ENCODE results near the gene LRRC61. TPM values are rescaled to one million over a fixed set of nuclear protein-coding genes. Genes with fewer than 3 reads are reported as not detected.
"Not testable (repeated sequence)": the region's sequence is repeated elsewhere in the genome, so short reads cannot be mapped to it uniquely, and the experiment has no call there.

LRRC61 gene
- total RNA-seq, 2 donors from 2014 or later, result 32.7 to 61.6 TPM

DNA sequence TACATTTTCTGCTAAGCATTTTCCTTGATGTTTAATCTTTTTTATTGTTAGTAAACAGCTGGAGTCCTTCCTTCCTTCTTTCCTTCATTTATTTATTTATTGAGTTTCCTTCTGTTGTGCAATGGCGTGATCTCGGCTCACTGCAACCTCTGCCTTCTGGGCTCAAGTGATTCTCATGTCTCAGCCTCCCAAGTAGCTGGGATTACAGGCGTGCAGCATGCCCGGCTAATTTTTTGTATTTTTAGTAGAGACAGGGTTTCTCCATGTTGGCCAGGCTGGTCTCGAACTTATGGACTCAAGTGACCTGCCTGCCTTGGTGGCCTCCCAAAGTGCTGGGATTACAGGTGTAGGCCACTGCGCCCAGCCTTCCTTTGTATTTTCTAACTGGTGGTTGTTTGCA lies 6.2 kb upstream of the LRRC61 start:
- H3K36me3 Mint-ChIP-seq (ENCODE audit: low read depth), result peaks cover 10% of the 10 kb centered on the region
- ATAC-seq (replicated peaks); H3K27me3 Mint-ChIP-seq; H3K27ac Mint-ChIP-seq; H3K9me3 Mint-ChIP-seq; H3K4me3 Mint-ChIP-seq: not testable (repeated sequence)
- peaks cover 15% of the 10 kb centered on the region for H3K4me1 Mint-ChIP-seq

DNA sequence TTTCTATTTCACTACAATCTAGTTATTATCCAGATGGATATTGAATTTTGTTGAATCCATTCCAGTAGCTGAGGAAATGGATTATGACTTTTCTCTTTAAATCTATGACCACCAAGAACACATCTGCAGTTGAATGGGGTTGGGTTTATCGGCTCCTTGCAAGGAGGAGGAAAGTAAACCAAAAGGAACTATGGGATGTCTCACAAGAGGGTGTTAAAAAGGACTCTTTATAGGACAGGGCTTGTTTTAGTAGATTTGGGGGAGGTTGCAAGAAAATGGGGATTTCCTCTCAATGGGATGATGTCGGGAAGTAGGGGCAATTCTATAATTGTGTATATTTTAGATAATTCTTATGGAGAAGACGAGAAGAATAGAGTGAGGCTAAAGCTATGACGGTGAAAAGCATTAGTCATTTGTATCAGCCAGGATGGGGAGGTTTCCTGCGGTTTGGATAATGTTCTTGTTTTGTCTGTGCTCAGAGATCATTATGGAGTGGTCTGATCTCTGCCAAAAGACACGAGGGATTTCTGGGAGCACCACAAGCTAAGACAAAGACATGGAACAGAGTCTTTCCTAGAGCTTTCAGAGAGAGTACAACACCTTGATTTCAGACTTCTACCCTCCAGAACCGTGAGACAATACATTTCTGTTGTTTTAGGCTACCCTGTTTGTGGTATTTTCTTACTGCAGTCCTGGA lies 5.3 kb upstream of the LRRC61 start:
- no peak for ATAC-seq (replicated peaks)
- H3K27me3 Mint-ChIP-seq, result no peaks in the 10 kb centered on the region
- H3K9me3 Mint-ChIP-seq, result no peaks in the 10 kb centered on the region
- H3K4me3 Mint-ChIP-seq, result no peak overlapping the region
- no peak overlapping the region for H3K27ac Mint-ChIP-seq
- H3K36me3 Mint-ChIP-seq (ENCODE audit: low read depth), result peaks cover 17% of the 10 kb centered on the region
- peaks cover 17% of the 10 kb centered on the region for H3K4me1 Mint-ChIP-seq

DNA sequence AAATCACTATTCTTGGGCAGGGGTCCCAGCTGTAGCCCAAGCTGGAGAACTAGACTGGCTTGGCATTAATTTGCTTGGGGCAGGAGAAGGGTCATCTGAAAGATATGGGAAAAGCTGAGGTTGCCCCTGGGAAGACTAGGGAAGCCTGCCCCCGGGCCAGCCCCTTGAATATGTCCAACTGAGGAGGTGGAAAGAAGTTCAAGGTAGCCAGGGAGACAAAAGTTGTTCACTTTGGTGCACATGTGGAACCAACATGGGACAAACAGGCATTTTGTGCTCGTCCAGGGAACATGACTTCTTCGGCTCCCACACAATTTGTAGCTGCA lies 1.4 kb upstream of the LRRC61 start:
- peaks cover 29% of the 10 kb centered on the region for H3K4me1 Mint-ChIP-seq

DNA sequence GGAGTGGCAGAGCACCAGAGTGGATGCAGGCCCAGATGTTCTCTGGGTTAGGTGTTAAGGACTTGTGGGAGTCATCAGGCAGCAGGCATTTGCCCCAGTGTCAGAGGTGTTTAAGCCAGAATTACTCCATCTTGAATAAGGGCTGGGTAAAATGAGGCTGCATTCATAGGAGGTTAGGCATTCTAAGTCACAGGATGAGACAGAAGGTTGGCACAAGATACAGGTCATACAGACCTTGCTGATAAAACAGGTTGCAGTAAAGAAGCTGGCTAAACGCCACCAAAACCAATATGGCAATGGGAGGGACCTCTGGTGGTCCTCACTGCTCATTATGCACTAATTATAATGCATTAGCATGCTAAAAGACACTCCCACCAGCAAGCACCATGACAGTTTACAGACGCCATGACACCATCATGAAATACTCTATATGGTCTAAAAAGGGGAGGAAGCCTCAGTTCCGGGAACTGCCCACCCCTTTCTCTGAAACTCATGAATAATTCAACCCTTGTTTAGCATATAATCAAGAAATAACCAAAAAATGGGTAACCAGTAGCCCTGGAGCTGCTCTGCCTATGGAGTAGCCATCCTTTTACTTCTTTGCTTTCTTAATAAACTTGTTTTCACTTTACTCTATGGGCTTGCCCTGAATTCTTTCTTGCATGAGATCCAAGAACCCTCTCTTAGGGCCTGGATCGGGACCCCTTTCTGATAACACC lies 882 bp upstream of the LRRC61 start:
- Mint-ChIP-seq H3K4me3 (peak overlapping the region; percentile 100), H3K27ac (peak overlapping the region; percentile 100), H3K9me3 (no peaks in the 10 kb centered on the region), H3K27me3 (no peaks in the 10 kb centered on the region), H3K36me3 (ENCODE audit: low read depth) (peaks cover 57% of the 10 kb centered on the region), H3K4me1 (peaks cover 29% of the 10 kb centered on the region)
- peak; percentile 63 for ATAC-seq (replicated peaks)

More for the DNA sequence above, 1.4 kb upstream of the LRRC61 start:
- no peak for ATAC-seq (replicated peaks)
- Mint-ChIP-seq H3K36me3 (ENCODE audit: low read depth) (peaks cover 52% of the 10 kb centered on the region), H3K4me3 (peak overlapping the region; percentile 100), H3K27ac (peak overlapping the region; percentile 100), H3K9me3 (no peaks in the 10 kb centered on the region), H3K27me3 (no peaks in the 10 kb centered on the region)

DNA sequence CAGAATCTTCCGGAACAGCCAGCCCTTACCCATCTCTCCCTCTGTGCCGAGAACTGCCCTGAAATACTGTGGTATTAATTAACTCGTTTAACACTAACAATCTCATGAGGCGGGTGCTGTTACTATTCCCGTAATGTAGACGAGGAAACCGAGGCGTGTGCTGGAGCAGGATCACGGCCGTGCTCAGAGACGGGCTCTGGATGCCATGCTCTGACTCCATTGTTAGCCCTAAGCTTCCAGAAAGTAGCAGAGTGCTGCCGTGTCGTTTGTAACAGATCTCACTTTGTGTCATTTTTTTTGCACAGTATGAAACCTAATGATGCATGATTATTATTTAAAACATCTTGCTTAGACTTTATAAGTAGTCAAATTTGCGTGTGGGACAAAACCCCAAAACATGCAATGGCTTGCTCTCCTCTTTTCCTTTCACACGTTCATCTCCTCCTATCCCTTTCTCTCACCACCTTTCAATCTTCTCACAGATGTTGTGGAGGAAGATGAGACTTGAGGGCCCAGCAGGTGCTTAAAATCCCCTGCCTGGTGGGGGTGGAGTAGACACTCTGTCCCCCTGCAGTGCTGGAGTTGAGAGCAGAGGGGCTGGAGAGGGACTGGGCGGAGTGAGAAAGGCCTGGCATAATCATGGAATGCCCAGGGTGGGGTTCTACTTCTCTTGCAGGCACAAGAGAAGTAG lies 672 bp downstream of the LRRC61 start:
- ATAC-seq (replicated peaks), result peak; percentile 14
- no peaks in the 10 kb centered on the region for H3K27me3 Mint-ChIP-seq
- peaks cover 34% of the 10 kb centered on the region for H3K4me1 Mint-ChIP-seq
- peak overlapping the region; percentile 100 for H3K27ac Mint-ChIP-seq
- H3K9me3 Mint-ChIP-seq, result no peaks in the 10 kb centered on the region
- peaks cover 63% of the 10 kb centered on the region for H3K36me3 Mint-ChIP-seq (ENCODE audit: low read depth)
- H3K4me3 Mint-ChIP-seq, result peak overlapping the region; percentile 100

DNA sequence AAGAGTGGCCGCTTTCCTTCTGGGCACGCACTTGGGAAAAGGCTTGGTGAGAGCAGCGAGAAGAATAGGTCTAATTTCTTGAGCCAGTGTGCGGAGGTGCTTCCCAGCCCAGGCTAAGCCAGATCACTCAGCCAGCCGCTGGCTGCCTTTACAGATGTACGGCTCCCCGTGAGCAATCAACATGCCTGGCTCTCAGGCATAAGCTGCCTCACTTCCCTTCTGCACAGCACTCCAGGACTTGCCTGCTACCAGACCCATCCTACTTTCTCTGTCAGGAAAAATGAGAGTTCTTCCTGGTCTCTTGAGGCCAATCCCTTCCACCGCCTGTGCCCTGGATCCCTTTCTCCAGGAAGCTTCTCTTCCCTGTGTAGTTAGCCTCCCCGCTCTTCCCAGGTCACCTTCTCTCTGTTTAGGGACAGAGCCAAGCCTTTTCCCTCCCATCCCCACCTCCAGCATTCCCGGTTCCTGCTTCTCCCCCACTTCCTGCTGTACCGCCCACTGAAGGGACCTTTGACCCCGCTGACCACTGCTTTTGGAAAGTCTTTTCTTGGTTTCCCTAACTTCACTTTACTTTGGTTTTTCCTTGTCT lies 1.3 kb downstream of the LRRC61 start:
- Mint-ChIP-seq H3K36me3 (ENCODE audit: low read depth) (peaks cover 69% of the 10 kb centered on the region), H3K4me1 (peaks cover 34% of the 10 kb centered on the region)
- no peak for ATAC-seq (replicated peaks)

DNA sequence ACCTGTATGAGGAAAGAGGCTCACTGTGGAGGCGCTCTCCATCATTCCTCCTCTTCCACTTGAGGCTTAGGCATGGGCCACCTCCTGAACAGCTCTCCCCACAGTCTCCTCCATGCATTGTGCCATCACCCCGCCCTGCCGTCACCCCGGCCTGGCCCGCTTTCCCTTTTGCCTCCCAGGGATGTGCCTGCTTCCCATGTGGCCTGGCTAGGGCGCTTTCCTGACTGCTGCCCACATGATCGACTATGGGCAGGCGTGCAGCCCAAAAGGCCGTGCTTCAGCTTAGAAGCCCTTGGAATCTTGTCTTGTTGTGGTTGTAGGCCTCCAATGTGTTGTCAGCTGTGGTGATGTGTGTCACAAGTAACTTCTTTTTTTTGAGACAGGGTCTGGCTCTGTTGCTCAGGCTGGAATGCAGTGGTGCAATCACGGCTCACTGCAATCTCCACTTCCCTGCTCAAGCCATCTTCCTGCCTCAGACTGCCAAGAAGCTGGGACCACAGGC lies 2.0 kb downstream of the LRRC61 start:
- Mint-ChIP-seq H3K36me3 (ENCODE audit: low read depth) (peaks cover 70% of the 10 kb centered on the region), H3K4me1 (peaks cover 30% of the 10 kb centered on the region)

More for the DNA sequence above, 1.3 kb downstream of the LRRC61 start:
- Mint-ChIP-seq H3K27ac (peak overlapping the region; percentile 100), H3K4me3 (peak overlapping the region; percentile 100), H3K9me3 (no peaks in the 10 kb centered on the region), H3K27me3 (no peaks in the 10 kb centered on the region)

DNA sequence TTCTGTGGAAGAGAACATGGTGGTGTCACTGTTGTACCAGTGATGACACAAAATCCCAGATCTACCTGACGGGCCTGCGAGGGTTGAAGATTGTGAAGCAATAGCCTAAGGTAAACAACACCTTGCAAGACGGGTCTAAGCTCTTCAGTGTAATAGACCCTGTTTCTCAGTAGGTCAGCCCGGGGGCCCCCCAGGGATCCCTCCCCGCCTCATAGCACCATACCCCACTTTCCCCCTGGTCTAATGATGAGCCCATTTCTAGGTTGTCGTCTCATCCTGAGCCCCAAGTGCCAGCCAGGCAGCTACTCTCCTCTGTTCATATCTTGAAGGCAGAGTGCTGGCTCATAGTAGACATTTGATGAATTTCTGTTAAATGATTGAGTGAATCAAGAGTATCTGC lies 2.7 kb downstream of the LRRC61 start:
- Mint-ChIP-seq H3K4me1 (peaks cover 29% of the 10 kb centered on the region), H3K36me3 (ENCODE audit: low read depth) (peaks cover 70% of the 10 kb centered on the region), H3K9me3 (no peaks in the 10 kb centered on the region), H3K27me3 (no peaks in the 10 kb centered on the region), H3K4me3 (peak overlapping the region; percentile 100), H3K27ac (peak overlapping the region; percentile 53)
- ATAC-seq (replicated peaks), result no peak

More for the DNA sequence above, 2.0 kb downstream of the LRRC61 start:
- no peaks in the 10 kb centered on the region for H3K9me3 Mint-ChIP-seq
- H3K27me3 Mint-ChIP-seq, result no peaks in the 10 kb centered on the region
- H3K4me3 Mint-ChIP-seq, result peak overlapping the region; percentile 100
- no peak for ATAC-seq (replicated peaks)
- H3K27ac Mint-ChIP-seq, result peak overlapping the region; percentile 100

DNA sequence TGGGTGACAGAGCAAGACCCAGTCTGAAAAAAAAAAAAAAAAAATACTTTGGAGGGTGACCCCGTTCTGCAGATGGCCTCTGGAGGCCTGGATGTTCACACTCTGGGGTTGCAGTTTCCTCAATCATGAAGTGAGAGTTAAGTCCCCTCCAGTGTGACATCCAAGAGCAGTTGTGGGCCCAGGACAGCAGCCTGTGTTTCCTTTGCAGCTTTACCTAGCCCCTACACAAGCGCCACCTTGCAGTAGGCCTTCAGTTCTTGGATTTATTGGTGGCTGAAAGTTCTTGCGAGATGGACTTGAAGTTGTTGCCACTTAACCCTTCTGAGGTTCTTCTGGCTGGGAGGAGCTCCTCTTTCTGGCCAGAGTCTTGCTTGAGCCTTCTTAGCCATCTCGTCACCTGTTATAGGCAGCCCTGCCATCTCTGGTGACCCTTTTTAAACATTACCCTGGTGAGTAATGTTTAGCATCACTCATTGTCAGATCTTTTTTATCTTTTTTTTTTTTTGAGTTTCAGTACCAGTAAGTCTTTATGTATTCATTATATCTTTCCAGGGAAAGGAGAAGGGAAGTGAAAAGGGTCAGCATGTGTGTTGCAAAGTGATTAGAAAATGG lies 3.6 kb downstream of the LRRC61 start:
- Mint-ChIP-seq H3K36me3 (ENCODE audit: low read depth) (peaks cover 70% of the 10 kb centered on the region), H3K27me3 (no peaks in the 10 kb centered on the region), H3K4me1 (peaks cover 29% of the 10 kb centered on the region), H3K4me3 (no peak overlapping the region), H3K27ac (no peak overlapping the region), H3K9me3 (no peaks in the 10 kb centered on the region)
- no peak for ATAC-seq (replicated peaks)

DNA sequence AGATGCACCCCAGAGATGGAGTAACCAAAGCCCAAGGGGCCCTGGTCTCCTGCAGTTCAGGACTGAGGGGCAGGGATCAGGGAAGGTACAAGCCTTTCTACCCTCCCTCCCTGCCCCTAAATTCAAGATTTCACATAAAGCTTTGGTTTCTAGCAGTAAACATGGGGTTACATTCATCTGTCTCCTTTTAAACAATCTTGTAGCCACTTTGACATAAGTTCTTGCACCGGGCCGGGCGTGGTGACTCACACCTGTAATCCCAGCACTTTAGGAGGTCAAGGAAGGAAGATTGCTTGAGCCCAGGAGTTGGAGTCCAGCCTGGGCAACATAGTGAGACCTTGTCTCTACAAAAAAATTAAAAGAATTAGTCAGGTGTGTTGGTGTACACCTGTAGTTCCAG lies 4.2 kb downstream of the LRRC61 start:
- ATAC-seq (replicated peaks), result no peak
- no peak overlapping the region for H3K4me3 Mint-ChIP-seq
- no peaks in the 10 kb centered on the region for H3K27me3 Mint-ChIP-seq
- H3K9me3 Mint-ChIP-seq, result no peaks in the 10 kb centered on the region
- H3K36me3 Mint-ChIP-seq (ENCODE audit: low read depth), result peaks cover 69% of the 10 kb centered on the region
- H3K27ac Mint-ChIP-seq, result no peak overlapping the region
- peaks cover 26% of the 10 kb centered on the region for H3K4me1 Mint-ChIP-seq

DNA sequence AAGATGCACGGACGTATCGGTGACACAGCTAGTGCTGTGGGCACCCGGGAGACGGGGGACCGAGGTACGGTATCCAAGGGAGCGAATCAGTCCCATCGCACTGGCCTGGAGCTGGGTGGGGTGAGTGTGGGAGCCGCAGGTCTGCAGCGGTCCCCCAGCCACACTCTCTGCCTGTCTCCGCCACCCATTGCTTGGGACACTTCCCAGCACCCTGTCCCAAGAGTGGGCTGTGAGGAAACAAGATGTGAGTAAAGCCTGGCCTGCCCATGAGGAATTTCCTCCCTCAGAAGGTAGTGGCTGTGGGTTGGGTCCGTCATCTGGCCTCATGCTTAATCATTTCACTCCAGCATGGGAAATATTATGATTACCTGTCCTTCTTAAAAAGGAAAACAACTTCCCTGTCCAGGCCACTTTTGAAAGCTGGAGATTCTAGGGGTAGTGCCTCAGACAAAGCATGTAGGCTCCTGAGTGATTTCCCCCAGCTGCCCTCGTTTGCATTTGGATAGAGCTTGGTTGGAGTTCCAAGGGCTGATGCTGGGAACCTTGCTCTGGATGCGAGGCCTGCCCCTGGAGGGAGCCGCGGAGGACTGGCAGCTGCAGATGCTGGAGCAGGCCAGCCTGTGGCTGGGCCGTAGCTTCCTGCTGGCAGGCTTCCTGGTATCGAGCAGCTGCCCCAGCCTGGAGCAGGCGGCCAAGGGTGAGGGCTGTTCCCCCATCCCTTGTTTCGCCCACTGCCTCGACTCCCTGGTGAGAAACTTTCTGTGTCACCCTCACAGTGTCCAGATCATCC lies 6.4 kb downstream of the LRRC61 start:
- no peak for ATAC-seq (replicated peaks)

DNA sequence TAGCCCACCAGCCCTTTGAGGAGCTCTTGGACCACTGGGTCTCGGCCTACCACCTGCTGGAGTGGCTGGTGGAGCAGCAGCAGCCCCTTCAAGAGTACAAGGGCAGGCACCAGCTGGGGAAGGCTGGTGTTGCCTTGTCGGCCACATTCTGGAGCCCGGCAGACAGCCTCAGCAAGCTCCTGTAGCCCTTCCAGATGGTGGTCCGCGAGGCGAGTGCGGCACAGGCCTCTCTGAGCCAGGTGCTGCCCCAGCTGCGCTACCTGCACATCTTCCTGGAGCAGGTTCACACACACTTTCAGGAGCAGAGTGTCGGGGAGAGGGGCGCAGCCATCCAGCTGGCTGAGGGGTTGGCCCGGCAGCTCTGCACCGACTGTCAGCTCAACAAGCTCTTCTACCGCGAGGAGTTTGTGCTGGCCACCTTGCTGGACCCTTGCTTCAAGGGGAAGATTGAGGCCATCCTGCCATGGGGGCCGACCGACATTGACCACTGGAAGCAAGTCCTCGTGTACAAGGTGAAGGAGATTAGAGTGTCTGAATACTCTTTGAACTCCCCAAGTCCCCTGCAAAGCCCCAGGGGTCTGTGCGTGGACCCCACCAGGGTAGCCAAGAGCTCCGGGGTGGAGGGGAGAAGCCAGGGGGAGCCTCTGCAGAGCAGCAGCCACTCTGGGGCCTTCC lies 7.2 kb downstream of the LRRC61 start:
- no peaks in the 10 kb centered on the region for H3K27me3 Mint-ChIP-seq
- H3K4me3 Mint-ChIP-seq, result no peak overlapping the region
- H3K27ac Mint-ChIP-seq, result no peak overlapping the region
- no peaks in the 10 kb centered on the region for H3K9me3 Mint-ChIP-seq
- no peak for ATAC-seq (replicated peaks)
- H3K36me3 Mint-ChIP-seq (ENCODE audit: low read depth), result peaks cover 42% of the 10 kb centered on the region
- peaks cover 9% of the 10 kb centered on the region for H3K4me1 Mint-ChIP-seq

More for the DNA sequence above, 6.4 kb downstream of the LRRC61 start:
- H3K27ac Mint-ChIP-seq, result no peak overlapping the region
- H3K36me3 Mint-ChIP-seq (ENCODE audit: low read depth), result peaks cover 50% of the 10 kb centered on the region
- no peaks in the 10 kb centered on the region for H3K27me3 Mint-ChIP-seq
- H3K9me3 Mint-ChIP-seq, result no peaks in the 10 kb centered on the region
- peaks cover 17% of the 10 kb centered on the region for H3K4me1 Mint-ChIP-seq
- no peak overlapping the region for H3K4me3 Mint-ChIP-seq

All from activated T-helper 17 cell treated with anti-CD3 and anti-CD28 coated beads, Interleukin-2, amount 50 U/mL, for 72 hours (primary cell).